ENCODE measurements around the gene MEIS2.

Gene MEIS2

GRCh38 chr15:37098468-37099318 is 1.7 kb downstream of the MEIS2 start:
- no peak for DNase-seq (ENCODE audit: low read depth)

- DNase-seq (ENCODE audit: low read depth): no peak
These were observed 3.0 kb downstream of the MEIS2 start for GRCh38 chr15:37097144-37097919.

- DNase-seq (ENCODE audit: low read depth): no peak
These were observed 3.7 kb downstream of the MEIS2 start for GRCh38 chr15:37096558-37097143.

- no peak for DNase-seq (ENCODE audit: low read depth)
These were observed 4.4 kb downstream of the MEIS2 start for GRCh38 chr15:37095770-37096557.

GRCh38 chr15:37094915-37095711 is 5.2 kb downstream of the MEIS2 start:
- no peak for DNase-seq (ENCODE audit: low read depth)

GRCh38 chr15:37094333-37094914 is 5.9 kb downstream of the MEIS2 start:
- no peak for DNase-seq (ENCODE audit: low read depth)

GRCh38 chr15:37093480-37094332 is 6.6 kb downstream of the MEIS2 start:
- peak; percentile 58 for DNase-seq (ENCODE audit: low read depth)

- DNase-seq (ENCODE audit: low read depth): no peak
These were observed 9.7 kb downstream of the MEIS2 start for GRCh38 chr15:37090543-37091175.

GRCh38 chr15:37088436-37088835 is 11.9 kb downstream of the MEIS2 start:
- no peak for DNase-seq (ENCODE audit: low read depth)

GRCh38 chr15:37087131-37087588 is 13.2 kb downstream of the MEIS2 start:
- no peak for DNase-seq (ENCODE audit: low read depth)

- DNase-seq (ENCODE audit: low read depth): no peak
These were observed 13.8 kb downstream of the MEIS2 start for GRCh38 chr15:37086521-37086920.

- no peak for DNase-seq (ENCODE audit: low read depth)
These were observed 14.2 kb downstream of the MEIS2 start for GRCh38 chr15:37086120-37086519.

GRCh38 chr15:37084602-37085001 is 15.7 kb downstream of the MEIS2 start:
- DNase-seq (ENCODE audit: low read depth): no peak

GRCh38 chr15:37083610-37084009 is 16.7 kb downstream of the MEIS2 start:
- no peak for DNase-seq (ENCODE audit: low read depth)

GRCh38 chr15:37081983-37082382 is 18.4 kb downstream of the MEIS2 start:
- DNase-seq (ENCODE audit: low read depth): no peak

GRCh38 chr15:37080261-37080921 is 20.0 kb downstream of the MEIS2 start:
- no peak for DNase-seq (ENCODE audit: low read depth)

- DNase-seq (ENCODE audit: low read depth): peak; percentile 66
These were observed 20.6 kb downstream of the MEIS2 start for GRCh38 chr15:37079726-37080125.

GRCh38 chr15:37078566-37078965 is 21.8 kb downstream of the MEIS2 start:
- DNase-seq (ENCODE audit: low read depth): no peak
